Suprapubic skin (tissue), 3 donors: ENCODE measurements around the gene TP73.

Experiments
- CTCF ChIP-seq, 2 donors: fragments of 200-600 bp in 1 of 2; fragments of 450-650 bp in 1 of 2; sonication (generic) in 1 of 2; IDR thresholded peaks; one replicate each; pipeline ENCODE4 v1.5.1; 2016 to 2019; ENCODE audit warnings: antibody characterized with exemption in 2 of 2, mild to moderate bottlenecking in 1 of 2, moderate library complexity in 1 of 2
- POLR2A ChIP-seq, 2 donors: fragments of 450-650 bp; IDR thresholded peaks; one replicate each; pipeline ENCODE4 v1.6.1; 2017; ENCODE audit warnings: antibody characterized with exemption in 2 of 2, mild to moderate bottlenecking in 2 of 2, moderate library complexity in 2 of 2

GRCh38 chr1:3767328-3767925 is 115.1 kb downstream of the TP73 start:
- TF ChIP-seq CTCF (IDR thresholded peaks at IDR 0.05) (no peak), POLR2A (IDR thresholded peaks at IDR 0.05) (no peak)
